GM06990 (cell line): ENCODE results near the gene DPT.

Source experiments
- DNase-seq: peaks from one replicate; pipeline ENCODE4 v3.0.0-alpha.2; 2011; ENCODE audit not compliant: insufficient read length; ENCODE audit errors: extremely low read depth
- H3K27me3 ChIP-seq: replicated peaks from 2 replicates; pipeline ENCODE4 v1.6.0; 2011; ENCODE audit warnings: low read length; ENCODE audit not compliant: control insufficient read depth, insufficient read depth
- H3K36me3 ChIP-seq: 2 replicates; pipeline ENCODE4 v1.5.1; 2011; ENCODE audit warnings: low read length; ENCODE audit not compliant: control insufficient read depth, insufficient read depth
- H3K4me3 ChIP-seq: replicated peaks from 2 replicates; pipeline ENCODE4 v1.5.1; 2011; ENCODE audit warnings: low read depth, mild to moderate bottlenecking, control low read depth, low read length
- CTCF ChIP-seq: IDR thresholded peaks from 2 replicates; pipeline ENCODE4 v1.5.1; 2011; ENCODE audit warnings: low read length, control low read depth, mild to moderate bottlenecking, inconsistent platforms; ENCODE audit not compliant: insufficient read depth, poor library complexity, severe bottlenecking

The DPT gene

GRCh38 chr1:168767894-168768584, 39.0 kb upstream of the DPT start:
- no peak for TF ChIP-seq CTCF
- Histone ChIP-seq H3K36me3 (no peaks in the 10 kb centered on the region), H3K27me3 (no peaks in the 10 kb centered on the region), H3K4me3 (no peak overlapping the region)
- DNase-seq, result no peak

GRCh38 chr1:168766568-168766967, 37.6 kb upstream of the DPT start:
- no peaks in the 10 kb centered on the region for H3K27me3 ChIP-seq
- TF ChIP-seq CTCF, result no peak
- no peak overlapping the region for H3K4me3 ChIP-seq
- no peak for DNase-seq
- H3K36me3 ChIP-seq, result no peaks in the 10 kb centered on the region

GRCh38 chr1:168763031-168763430, 34.0 kb upstream of the DPT start:
- Histone ChIP-seq H3K4me3 (no peak overlapping the region), H3K27me3 (no peaks in the 10 kb centered on the region), H3K36me3 (no peaks in the 10 kb centered on the region)
- no peak for TF ChIP-seq CTCF
- no peak for DNase-seq

GRCh38 chr1:168762473-168762872, 33.5 kb upstream of the DPT start:
- DNase-seq, result no peak

GRCh38 chr1:168760781-168761180, 31.8 kb upstream of the DPT start:
- Histone ChIP-seq H3K36me3 (no peaks in the 10 kb centered on the region), H3K4me3 (no peak overlapping the region), H3K27me3 (no peaks in the 10 kb centered on the region; the same call in 1 of the 2 replicates)
- no peak for DNase-seq
- no peak for TF ChIP-seq CTCF

More at GRCh38 chr1:168762473-168762872, 33.5 kb upstream of the DPT start:
- Histone ChIP-seq H3K36me3 (no peaks in the 10 kb centered on the region), H3K27me3 (no peaks in the 10 kb centered on the region), H3K4me3 (no peak overlapping the region)
- TF ChIP-seq CTCF, result no peak

- H3K4me3 ChIP-seq, result no peak overlapping the region
- no peaks in the 10 kb centered on the region for H3K36me3 ChIP-seq
- no peak for DNase-seq
- no peaks in the 10 kb centered on the region; the same call in 1 of the 2 replicates for H3K27me3 ChIP-seq
- no peak for TF ChIP-seq CTCF
Measured at GRCh38 chr1:168760241-168760640, 31.2 kb upstream of the DPT start.
